HTR-8/SVneo (cell line): Measurements from ENCODE around the gene MAML3.
A peak's percentile ranks its signal among the peaks of the same experiment; 100 is the strongest.

Experiments used
- DNase-seq: peaks from one replicate; pipeline ENCODE4 v3.0.0; 2011; ENCODE audit warnings: low spot score, mixed read lengths; ENCODE audit not compliant: insufficient read length
- FAIRE-seq: peaks from 2 replicates; lab custom pipeline; 2011; peaks lifted over from hg19 to GRCh38; lab: Jason Lieb, UNC

The MAML3 gene

GRCh38 chr4:139975830-139976272, 178.1 kb downstream of the MAML3 start:
- no peak for FAIRE-seq
- DNase-seq = no peak

- DNase-seq (no peak), FAIRE-seq (no peak)
Measured at GRCh38 chr4:139973616-139974015, 180.4 kb downstream of the MAML3 start.

GRCh38 chr4:139973015-139973414, 181.0 kb downstream of the MAML3 start:
- DNase-seq = no peak
- no peak for FAIRE-seq

- DNase-seq (no peak), FAIRE-seq (no peak)
Measured at GRCh38 chr4:139972305-139972704, 181.7 kb downstream of the MAML3 start.

GRCh38 chr4:139971111-139971510, 182.9 kb downstream of the MAML3 start:
- no peak for DNase-seq
- no peak for FAIRE-seq

GRCh38 chr4:139969635-139970266, 184.2 kb downstream of the MAML3 start:
- no peak for DNase-seq
- no peak for FAIRE-seq

- DNase-seq (no peak), FAIRE-seq (no peak)
Measured at GRCh38 chr4:139968831-139969230, 185.2 kb downstream of the MAML3 start.

- no peak for FAIRE-seq
- no peak for DNase-seq
Measured at GRCh38 chr4:139966383-139966782, 187.6 kb downstream of the MAML3 start.

- DNase-seq = no peak
- no peak for FAIRE-seq
Measured at GRCh38 chr4:139965789-139966188, 188.2 kb downstream of the MAML3 start.

GRCh38 chr4:139963708-139964107, 190.3 kb downstream of the MAML3 start:
- FAIRE-seq (no peak), DNase-seq (no peak)

GRCh38 chr4:139962130-139962684, 191.8 kb downstream of the MAML3 start:
- DNase-seq = no peak

GRCh38 chr4:139961344-139961946, 192.5 kb downstream of the MAML3 start:
- FAIRE-seq = no peak

More at GRCh38 chr4:139962130-139962684, 191.8 kb downstream of the MAML3 start:
- peak; percentile 20 for FAIRE-seq

GRCh38 chr4:139959396-139959795, 194.6 kb downstream of the MAML3 start:
- FAIRE-seq = no peak
- DNase-seq = no peak

More at GRCh38 chr4:139961344-139961946, 192.5 kb downstream of the MAML3 start:
- no peak for DNase-seq

GRCh38 chr4:139958739-139959098, 195.3 kb downstream of the MAML3 start:
- no peak for FAIRE-seq
- DNase-seq = no peak

GRCh38 chr4:139957986-139958738, 195.8 kb downstream of the MAML3 start:
- FAIRE-seq = no peak
- no peak for DNase-seq

- DNase-seq = no peak
- FAIRE-seq = no peak
Measured at GRCh38 chr4:139957065-139957464, 196.9 kb downstream of the MAML3 start.

GRCh38 chr4:139956507-139957017, 197.4 kb downstream of the MAML3 start:
- FAIRE-seq = no peak
- DNase-seq = no peak

GRCh38 chr4:139955600-139955999, 198.4 kb downstream of the MAML3 start:
- no peak for DNase-seq
- FAIRE-seq = no peak

- no peak for FAIRE-seq
- DNase-seq = no peak
Measured at GRCh38 chr4:139954512-139954911, 199.5 kb downstream of the MAML3 start.

GRCh38 chr4:139951021-139951420, 203.0 kb downstream of the MAML3 start:
- DNase-seq = no peak
- FAIRE-seq = no peak

- no peak for DNase-seq
- no peak for FAIRE-seq
Measured at GRCh38 chr4:139950568-139950967, 203.4 kb downstream of the MAML3 start.
